ENCODE data around the gene CELSR1.
"Not testable (repeated sequence)": the region's sequence is repeated elsewhere in the genome, so short reads cannot be mapped to it uniquely, and the experiment has no call there.

Gene CELSR1

GRCh38 chr22:46531581-46532175 is 5.7 kb downstream of the CELSR1 start:
- DNase-seq, result no peak

- no peak for DNase-seq
Observed at GRCh38 chr22:46528121-46528610, 9.3 kb downstream of the CELSR1 start.

- DNase-seq, result no peak
Observed at GRCh38 chr22:46526244-46526839, 11.1 kb downstream of the CELSR1 start.

DNA sequence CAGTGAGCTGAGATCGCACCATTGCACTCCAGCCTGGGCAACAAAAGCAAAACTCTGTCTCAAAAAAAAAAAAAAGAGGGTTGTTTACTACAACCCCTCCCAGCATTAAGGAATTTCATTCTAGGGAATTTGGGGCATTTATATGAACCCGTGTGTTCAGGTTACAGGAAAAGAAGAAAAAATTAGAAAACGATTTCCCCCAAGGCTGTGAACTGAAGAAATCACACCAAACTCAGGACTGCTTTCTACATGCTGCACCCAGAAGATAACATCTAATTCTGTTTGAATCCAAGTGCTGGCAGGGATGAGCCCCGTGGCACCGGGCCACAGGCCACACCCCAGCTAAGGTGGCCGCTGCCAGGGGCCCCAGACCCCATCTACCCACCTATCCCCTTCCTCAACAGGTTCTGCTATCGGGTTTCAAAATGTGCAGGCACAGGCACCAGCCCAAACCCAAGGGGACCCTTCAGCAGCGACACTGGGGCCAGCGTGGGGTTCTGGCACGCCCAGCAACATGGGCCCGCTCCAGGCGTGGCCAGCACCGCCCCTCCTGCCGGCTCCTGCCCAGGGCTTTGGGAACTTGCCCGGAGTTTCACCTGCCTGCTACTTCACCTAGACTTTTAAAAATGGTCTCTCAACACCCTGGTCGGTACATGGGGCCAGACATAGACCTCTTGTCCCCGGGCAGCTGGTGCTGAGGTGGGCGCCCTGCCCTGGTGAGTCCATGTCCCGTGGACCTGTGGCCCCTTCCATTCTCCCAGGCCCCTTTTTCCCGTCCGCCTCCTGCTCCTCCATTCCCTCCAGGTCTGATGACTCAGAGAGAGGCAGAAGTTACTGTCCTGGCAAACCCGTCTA is 11.8 kb downstream of the CELSR1 start:
- DNase-seq, result no peak

DNA sequence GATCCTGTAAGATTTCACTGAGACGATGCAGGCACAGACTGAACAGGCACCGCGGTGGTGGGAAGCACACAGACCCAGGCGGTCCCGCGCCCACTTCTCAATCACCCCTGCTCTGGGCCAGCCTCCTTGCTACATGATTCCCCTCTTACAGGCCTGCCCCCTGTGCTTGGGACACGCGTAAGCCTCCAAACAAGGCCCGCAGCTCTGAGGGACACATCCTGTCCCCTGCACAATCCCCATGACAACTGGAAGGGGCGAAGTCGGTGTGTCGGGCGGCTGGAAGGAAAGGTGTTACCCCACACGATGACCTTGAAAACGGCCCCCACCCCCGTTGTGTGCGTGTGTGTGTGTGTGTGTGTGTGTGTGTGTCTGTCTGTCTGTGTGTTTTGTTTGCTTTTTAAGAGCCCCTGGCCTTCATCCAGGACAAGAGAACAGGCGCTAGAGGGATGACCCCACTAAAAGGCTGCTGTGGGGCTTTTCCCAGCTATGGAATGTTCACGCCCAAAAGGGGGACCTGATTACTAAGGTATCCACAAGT is 13.1 kb downstream of the CELSR1 start:
- no peak for DNase-seq

- DNase-seq, result no peak
Observed at GRCh38 chr22:46522797-46523196, 14.6 kb downstream of the CELSR1 start.

GRCh38 chr22:46521994-46522393 is 15.4 kb downstream of the CELSR1 start:
- DNase-seq, result no peak

DNA sequence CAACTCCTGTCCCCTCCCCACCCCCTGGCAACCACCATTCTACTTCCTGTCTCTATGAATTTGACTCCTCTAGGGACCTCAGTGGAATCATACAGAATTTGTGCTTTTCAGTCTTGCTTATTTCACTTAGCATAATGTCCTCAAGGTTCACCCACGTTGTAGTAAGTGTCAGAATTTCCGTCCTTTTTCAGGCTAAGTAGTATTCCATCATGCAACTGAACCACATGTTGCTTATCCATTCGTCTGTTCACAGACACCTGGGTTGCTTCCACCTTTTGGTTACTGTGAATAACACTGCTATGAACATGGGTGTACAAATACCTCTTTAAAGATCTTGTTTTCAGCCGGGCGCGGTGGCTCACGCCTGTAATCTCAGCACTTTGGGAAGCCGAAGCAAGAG is 16.5 kb downstream of the CELSR1 start:
- no peak for DNase-seq

- DNase-seq, result no peak
Observed at GRCh38 chr22:46519377-46519776, 18.0 kb downstream of the CELSR1 start.

- no peak for DNase-seq
Observed at GRCh38 chr22:46518542-46519325, 18.7 kb downstream of the CELSR1 start.

DNA sequence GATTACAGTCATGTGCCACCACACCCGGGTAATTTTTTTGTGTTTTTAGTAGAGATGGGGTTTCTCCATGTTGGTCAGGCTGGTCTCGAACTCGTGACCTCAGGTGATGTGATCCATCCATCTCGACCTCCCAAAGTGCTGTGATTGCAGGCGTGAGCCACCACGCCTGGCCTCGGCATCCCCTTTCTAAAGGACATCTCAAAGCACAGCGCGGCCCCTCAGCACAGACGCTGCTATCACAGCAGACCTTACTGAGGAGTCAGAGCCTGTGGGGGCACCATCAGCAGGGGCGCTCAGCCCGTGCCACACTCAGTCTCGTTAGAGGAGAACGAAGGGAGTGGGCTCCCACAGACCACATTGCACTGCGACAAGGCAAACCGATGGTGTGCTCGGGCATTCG is 19.4 kb downstream of the CELSR1 start:
- no peak for DNase-seq

GRCh38 chr22:46517255-46517761 is 20.1 kb downstream of the CELSR1 start:
- DNase-seq, result no peak

GRCh38 chr22:46516638-46517037 is 20.8 kb downstream of the CELSR1 start:
- DNase-seq, result no peak

DNA sequence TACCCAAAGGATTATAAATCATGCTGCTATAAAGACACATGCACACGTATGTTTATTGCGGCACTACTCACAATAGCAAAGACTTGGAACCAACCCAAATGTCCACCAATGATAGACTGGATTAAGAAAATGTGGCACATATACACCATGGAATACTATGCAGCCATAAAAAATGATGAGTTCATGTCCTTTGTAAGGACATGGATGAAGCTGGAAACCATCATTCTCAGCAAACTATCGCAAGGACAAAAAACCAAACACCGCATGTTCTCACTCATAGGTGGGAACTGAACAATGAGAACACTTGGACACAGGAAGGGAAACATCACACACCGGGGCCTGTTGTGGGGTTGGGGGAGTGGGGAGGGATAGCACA is 21.3 kb downstream of the CELSR1 start:
- not testable (repeated sequence) for DNase-seq

DNA sequence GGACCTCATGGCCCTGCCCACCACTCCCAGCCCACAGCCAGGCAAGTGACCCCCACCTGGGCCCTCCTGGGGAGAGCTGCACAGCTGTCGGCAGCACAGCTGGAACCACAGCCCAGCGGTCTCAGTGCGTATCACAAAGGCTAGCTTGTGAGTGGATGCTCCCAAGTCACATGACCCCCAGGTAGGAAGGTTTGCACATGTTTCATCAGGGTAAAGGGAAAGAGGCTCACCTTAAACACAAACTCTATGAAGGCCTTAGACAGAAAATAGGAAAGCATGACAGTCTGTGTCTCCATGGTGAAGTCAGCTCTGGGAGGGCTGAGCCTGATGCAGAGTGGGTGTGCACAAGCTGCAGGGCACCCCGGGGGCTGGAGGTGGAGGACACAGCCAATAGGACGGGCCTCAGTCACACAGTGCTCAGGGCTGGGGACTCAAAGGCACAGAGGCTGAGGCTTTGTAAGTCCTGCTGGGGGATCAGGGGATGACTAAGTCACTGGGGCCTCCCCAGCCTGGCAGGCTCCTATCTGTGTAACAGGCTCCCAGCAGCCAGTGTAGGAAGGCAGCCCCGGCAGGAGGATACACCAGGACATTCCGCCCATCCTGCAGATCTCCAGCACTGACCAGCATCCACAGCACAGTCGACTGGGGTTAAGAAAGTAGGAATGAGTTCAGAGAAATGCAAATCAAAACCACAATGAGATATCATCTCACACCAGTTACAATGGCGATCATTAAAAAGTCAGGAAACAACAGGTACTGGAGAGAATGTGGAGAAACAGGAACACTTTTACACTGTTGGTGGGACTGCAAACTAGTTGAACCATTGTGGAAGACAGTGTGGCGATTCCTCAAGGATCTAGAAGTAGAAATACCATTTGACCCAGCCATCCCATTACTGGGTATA is 22.0 kb downstream of the CELSR1 start:
- no peak for DNase-seq

DNA sequence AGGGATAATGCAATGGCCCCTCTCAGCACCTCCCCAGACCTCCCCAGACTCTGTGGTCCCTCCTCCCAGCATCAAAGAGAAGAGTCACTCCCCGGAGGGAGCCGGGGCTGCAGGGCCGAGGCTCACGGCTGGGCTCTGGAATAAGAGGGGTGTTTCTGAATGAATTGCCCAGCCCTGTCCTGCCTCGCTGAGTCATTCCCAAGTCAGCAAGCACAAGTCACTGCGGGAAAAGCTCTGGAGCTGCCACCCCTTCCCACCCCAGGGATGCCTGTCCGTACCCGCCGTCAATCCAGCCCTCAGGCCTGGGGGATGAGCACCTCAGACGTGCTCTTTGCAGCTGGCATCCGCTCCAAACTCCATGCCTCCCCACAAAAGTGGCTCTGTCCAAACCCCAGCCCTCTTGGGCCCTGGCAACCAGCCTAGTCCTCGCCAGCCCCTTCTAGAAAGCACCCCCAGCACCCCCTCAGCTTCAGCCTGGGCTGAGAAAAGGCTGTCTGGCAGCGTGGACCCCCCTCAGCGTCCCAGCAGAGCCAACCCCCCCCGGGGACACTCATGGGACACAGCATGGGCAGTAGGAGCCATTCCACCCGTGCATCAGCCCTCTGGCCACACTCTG is 22.7 kb downstream of the CELSR1 start:
- no peak for DNase-seq

- DNase-seq, result no peak
Observed at GRCh38 chr22:46513908-46514550, 23.4 kb downstream of the CELSR1 start.

DNA sequence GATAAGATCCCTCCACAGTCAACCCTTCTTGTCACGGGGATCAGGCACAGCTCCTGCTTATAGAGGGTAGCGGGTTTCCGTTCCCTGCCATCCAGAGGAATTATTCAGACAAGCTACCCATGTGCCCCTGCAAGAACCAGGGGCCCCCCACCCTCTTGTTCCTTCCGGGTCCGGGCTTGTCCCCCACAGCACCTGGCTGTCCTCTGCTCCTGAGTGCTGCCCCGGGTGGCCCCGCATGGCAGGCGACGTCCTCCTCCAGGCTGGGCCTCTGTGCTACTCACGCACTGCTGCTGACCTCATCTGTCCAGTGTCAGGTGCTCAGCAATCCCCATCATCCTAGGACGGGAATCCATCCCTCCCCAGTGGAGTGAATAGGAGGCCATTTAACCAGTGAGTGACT is 24.7 kb downstream of the CELSR1 start:
- no peak for DNase-seq

DNA sequence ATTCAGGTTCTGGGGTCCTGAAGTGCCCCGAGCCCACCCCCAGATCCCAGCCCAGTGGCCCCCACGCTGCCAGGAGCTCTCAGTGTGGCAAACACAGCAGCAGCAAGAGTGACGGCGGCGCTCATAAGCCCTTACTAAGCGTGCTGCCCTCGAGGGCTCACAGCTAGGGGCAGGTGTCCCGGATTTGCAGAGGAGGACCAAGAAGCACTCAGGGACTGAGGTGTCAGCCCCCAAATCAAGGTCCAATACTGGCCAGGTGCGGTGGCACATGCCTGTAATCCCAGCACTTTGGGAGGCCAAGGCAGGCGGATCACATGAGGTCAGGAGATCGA is 25.4 kb downstream of the CELSR1 start:
- DNase-seq, result no peak

GRCh38 chr22:46511151-46512038 is 26.0 kb downstream of the CELSR1 start:
- DNase-seq, result no peak

Measured in stimulated activated CD4-positive, alpha-beta T cell treated with anti-CD3 and anti-CD28 coated beads, Interleukin-4, amount 100 ng/mL, for 1 hour (primary cell).